Stimulated activated CD4-positive, alpha-beta T cell treated with anti-CD3 and anti-CD28 coated beads, Interleukin-2, amount 100 ng/mL, for 4 hours (primary cell): ENCODE measurements around the gene RUVBL2.

Experiments
- DNase-seq: peaks from one replicate; pipeline ENCODE4 v3.0.0-alpha.2; 2020; ENCODE audit warnings: low read depth

RUVBL2 gene

GRCh38 chr19:48964205-48965039 lies 29.3 kb upstream of the RUVBL2 start:
- no peak for DNase-seq

- DNase-seq = peak; percentile 82
Measured at GRCh38 chr19:48965040-48965805, 28.5 kb upstream of the RUVBL2 start, which contains the start of gene FTL. Gene FTL, plus strand, starts transcription at chr19:48965309. Its CDS starts 199 bp downstream, at chr19:48965508.

- DNase-seq = peak; percentile 88
Measured at GRCh38 chr19:48965806-48966540, 27.7 kb upstream of the RUVBL2 start.

- no peak for DNase-seq
Measured at GRCh38 chr19:48966541-48967345, 26.9 kb upstream of the RUVBL2 start.

- no peak for DNase-seq
Measured at GRCh38 chr19:48967346-48968178, 26.1 kb upstream of the RUVBL2 start.

- DNase-seq = no peak
Measured at GRCh38 chr19:48968179-48968661, 25.5 kb upstream of the RUVBL2 start.

- DNase-seq = no peak
Measured at GRCh38 chr19:48968813-48969218, 24.9 kb upstream of the RUVBL2 start.

GRCh38 chr19:48969276-48970138 lies 24.2 kb upstream of the RUVBL2 start:
- DNase-seq = no peak

- no peak for DNase-seq
Measured at GRCh38 chr19:48970139-48970766, 23.4 kb upstream of the RUVBL2 start.

GRCh38 chr19:48970923-48971395 lies 22.7 kb upstream of the RUVBL2 start:
- peak; percentile 72 for DNase-seq

- DNase-seq = no peak
Measured at GRCh38 chr19:48975947-48976847, 17.5 kb upstream of the RUVBL2 start.

GRCh38 chr19:48977061-48977460 lies 16.6 kb upstream of the RUVBL2 start:
- DNase-seq = no peak

GRCh38 chr19:48982280-48982679 lies 11.4 kb upstream of the RUVBL2 start:
- no peak for DNase-seq

GRCh38 chr19:48985711-48986110 lies 8.0 kb upstream of the RUVBL2 start:
- no peak for DNase-seq

- no peak for DNase-seq
Measured at GRCh38 chr19:48986211-48986610, 7.5 kb upstream of the RUVBL2 start.

GRCh38 chr19:48987323-48987722 lies 6.4 kb upstream of the RUVBL2 start:
- DNase-seq = no peak

- DNase-seq = no peak
Measured at GRCh38 chr19:48988286-48988685, 5.4 kb upstream of the RUVBL2 start.

GRCh38 chr19:48988860-48989259 lies 4.8 kb upstream of the RUVBL2 start:
- no peak for DNase-seq
